GM18511 (cell line): Measurements from ENCODE around the gene PXMP2.

ENCODE experiments used
- ATAC-seq: cut with Tn5 transposase; IDR thresholded peaks from one replicate; pipeline ENCODE4 v1.9.1; 2021; ENCODE audit warnings: mild to moderate bottlenecking, moderate library complexity; ENCODE audit not compliant: unreplicated experiment

PXMP2 gene

GRCh38 chr12:132687211-132688164, at the start of gene PXMP2, which contains the start of gene POLE:
Gene PXMP2 (plus strand): TSS chr12:132687587. CDS start chr12:132687671, 84 bp downstream.
Gene POLE (minus strand): TSS chr12:132687342. CDS start chr12:132687315, 27 bp downstream.
- peak; percentile 94 for ATAC-seq

GRCh38 chr12:132637811-132638210, 49.6 kb upstream of the PXMP2 start:
- no peak for ATAC-seq

- ATAC-seq = no peak
Observed at GRCh38 chr12:132638541-132639408, 48.6 kb upstream of the PXMP2 start.

DNA sequence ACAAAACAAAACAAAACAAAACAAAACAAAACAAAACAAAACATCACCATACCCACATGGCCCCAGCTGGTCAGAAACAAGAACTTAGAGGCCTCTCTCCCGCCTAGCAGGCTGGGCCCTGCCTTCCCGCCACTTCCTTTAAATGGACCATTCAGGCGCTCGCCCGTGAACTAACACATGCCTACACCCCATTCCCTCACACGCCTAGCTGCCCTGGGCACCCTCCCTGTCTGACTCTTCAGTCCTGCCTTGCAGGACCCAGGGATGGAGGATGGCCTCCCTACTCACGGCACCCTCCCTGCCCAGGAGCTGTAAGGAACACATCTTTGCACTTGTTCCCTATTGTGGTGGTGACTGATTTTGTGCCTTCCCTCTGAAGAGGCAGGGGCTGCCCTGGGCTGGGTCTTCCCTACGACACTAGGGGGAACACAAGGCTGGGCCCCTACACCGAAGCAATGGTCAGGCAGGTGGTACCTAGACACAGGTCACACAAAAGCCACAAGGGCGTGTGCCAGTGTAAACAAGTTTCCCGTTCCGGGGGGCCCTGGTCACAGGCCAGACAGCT, 47.3 kb upstream of the PXMP2 start:
- no peak for ATAC-seq

GRCh38 chr12:132640936-132641335, 46.5 kb upstream of the PXMP2 start:
- no peak for ATAC-seq

- no peak for ATAC-seq
Observed at GRCh38 chr12:132641811-132642650, 45.4 kb upstream of the PXMP2 start.

GRCh38 chr12:132642846-132643835, 44.2 kb upstream of the PXMP2 start:
- no peak for ATAC-seq

DNA sequence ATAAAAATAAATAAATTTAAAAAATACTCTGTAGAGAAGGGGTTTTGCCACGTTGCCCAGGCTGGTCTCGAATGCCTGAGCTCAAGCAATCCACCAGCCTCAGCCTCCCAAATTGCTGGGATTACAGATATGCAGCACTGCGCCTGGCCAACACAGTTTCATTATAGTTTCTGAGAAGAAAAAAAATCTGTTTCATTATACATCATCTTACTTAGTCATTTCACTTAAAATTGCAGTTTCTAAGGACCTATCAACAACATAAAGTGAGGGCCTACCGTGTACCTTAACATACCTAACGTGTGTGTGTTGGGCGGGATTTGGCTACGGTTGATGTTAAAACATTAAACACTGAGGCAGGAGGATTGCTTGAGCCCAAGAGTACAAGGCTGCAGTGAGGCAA, 40.5 kb upstream of the PXMP2 start:
- ATAC-seq = no peak

DNA sequence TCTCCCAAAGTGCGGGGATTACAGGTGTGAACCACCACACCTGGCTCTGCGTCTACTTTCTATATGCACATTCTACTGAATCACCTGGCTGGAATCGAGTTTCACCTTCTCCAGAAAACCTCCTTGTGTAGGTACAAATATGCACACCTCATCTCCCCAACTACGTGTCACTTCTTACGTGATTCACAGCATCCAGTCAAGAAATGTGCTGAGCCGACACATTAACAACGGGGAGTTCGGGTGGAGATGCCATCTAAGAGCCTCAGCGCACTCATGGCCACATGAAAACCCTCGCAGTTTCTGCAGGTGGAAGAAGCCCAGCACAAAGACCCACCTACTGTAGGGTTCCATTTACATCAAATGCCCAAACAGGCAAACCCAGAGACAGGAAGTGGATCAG, 39.5 kb upstream of the PXMP2 start:
- no peak for ATAC-seq

- ATAC-seq = no peak
Observed at GRCh38 chr12:132648616-132649225, 38.7 kb upstream of the PXMP2 start.

- ATAC-seq = no peak
Observed at GRCh38 chr12:132649226-132649945, 38.0 kb upstream of the PXMP2 start.

DNA sequence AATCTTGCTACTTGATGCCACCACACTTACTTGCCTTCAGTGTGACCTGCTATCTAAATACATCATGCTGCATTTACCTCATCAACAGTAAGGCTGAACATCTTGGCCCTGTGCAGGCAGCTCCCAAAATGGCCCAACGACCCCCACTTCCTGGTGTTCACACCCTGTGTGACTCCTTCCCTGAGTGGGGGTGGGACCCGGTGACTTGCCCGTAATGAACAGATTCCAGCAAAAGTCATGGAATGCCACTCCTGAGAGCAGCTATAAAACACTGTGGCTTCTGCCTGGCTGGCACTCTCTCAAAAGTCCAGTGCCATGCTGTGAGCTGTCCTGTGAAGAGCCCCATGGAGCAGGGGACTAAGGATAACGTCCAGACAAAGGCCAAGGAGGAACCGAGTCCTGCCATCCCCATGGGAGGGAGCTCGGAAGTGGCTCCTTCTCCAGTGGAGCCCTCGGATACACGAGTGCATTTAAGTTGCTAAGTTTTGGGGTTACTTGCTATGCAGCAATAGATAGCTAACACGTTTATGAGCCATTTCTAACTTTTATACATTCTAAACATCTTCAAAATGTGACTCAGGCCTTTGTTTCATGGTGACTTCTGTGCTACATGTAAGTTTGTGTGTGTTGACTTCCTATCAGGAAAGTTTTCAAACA, 35.8 kb upstream of the PXMP2 start:
- ATAC-seq = no peak

DNA sequence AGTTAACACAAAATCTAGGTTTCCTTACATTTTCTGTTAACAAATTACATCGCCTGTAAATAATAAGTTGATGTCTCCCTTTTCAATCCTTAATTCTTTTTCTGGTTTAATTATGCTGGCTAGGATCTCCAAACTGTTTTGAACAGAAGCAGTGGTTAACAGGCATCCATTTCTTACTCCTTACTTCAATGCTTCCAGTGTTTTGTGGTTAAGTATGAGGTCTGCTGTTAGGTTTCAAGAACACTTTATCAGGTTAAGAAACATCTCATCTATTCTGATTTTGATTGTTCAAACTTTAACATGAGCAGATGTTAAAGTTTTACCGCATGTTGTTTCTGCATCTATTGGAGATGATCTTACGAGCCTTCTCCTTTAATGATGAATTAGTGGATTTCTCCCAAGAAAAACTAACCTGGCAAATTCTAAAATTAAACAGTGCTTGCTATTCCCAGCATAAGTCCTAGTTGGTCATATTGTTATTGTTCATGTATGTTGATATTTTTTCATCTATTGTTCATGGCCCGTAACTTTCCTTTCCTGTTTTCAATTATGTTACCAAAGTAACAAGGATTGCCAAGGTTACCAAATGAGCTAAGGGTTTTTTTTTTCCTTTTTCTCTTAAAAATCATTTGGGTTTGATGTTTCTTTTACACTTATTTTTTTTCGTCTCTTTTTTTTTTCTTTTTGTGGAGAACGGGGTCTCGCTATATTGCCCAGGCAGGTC, 33.7 kb upstream of the PXMP2 start:
- ATAC-seq = no peak

GRCh38 chr12:132657004-132657727, 30.2 kb upstream of the PXMP2 start:
- ATAC-seq = no peak

DNA sequence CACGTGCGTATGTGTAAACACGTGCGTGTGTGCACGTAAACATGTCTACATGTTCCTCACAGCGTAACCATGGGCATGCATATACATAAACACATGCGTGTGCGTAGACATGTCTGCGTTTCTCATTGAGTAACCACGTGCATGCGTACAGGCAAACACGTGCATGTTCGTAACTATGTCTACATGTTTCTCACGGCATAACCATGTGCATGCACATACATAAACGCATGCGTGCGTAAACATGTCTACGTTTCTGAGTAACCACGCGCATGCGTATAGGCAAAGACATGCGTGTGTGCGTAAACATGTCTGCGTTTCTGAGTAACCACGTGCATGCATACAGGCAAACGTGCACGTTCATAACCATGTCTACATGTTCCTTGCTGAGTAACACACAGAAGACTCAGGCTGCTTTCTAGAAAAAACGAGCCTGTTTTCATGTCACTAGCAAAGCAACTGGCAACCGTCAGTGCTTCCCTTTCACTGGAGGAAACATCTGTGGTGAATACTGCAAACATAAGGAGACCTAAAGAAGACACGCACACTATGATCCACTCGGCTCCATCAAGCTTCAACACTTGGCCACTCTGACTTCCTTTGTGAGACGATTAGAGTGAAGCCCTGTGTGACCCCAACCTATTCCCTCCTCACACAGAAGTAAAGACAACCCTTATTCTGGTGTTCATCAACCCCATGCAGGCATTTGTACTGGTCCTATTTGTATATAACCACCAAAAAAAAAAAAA, 29.1 kb upstream of the PXMP2 start:
- ATAC-seq = no peak

- no peak for ATAC-seq
Observed at GRCh38 chr12:132659146-132659545, 28.2 kb upstream of the PXMP2 start.
